CD4-positive, alpha-beta T cell treated with Interleukin-6 at 100 ng/mL for 8 hours (primary cell): ENCODE data around the gene GMDS.

Experiments used
- DNase-seq: peaks from one replicate; pipeline ENCODE4 v3.0.0-alpha.2; 2020; ENCODE audit warnings: mixed read lengths, low spot score

GMDS gene

DNA sequence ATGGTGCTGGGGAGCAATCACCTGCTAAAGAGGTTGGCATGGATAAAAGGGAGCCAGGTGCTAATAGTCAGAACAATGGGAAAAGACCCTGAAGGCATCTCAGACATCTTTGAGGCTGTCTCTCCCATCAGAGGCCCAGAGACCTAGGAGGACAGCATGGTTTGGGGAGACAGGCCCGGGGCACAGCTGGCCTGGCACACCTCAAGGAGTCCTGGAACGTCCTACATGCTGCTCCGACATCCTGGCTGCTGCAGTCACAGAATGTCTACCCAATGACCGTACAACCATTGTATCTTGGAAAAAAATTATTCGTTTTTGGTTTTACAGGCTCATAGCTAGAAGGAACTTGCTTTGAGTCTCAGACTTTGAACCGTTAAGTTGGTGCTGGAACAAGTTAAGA lies 4.4 kb downstream of the GMDS start:
- DNase-seq: no peak

DNA sequence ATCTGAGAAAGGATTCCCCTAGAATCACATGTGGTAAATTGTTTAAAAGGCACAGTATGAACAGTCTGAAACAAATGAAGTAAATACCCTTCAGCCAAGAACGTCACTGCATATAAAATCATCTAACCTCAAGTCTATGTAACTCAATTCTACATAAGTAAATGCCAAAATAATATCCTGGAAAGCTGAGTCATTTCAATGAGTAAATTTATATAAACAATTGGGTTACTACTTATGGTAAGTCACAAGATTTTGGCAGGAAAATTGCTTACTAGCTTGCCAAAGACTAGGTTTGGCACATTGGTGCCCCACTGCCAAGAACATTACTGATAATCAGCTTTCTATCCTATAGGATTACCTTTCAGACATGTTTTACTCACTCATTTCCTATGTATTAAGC lies 8.4 kb downstream of the GMDS start:
- no peak for DNase-seq

DNA sequence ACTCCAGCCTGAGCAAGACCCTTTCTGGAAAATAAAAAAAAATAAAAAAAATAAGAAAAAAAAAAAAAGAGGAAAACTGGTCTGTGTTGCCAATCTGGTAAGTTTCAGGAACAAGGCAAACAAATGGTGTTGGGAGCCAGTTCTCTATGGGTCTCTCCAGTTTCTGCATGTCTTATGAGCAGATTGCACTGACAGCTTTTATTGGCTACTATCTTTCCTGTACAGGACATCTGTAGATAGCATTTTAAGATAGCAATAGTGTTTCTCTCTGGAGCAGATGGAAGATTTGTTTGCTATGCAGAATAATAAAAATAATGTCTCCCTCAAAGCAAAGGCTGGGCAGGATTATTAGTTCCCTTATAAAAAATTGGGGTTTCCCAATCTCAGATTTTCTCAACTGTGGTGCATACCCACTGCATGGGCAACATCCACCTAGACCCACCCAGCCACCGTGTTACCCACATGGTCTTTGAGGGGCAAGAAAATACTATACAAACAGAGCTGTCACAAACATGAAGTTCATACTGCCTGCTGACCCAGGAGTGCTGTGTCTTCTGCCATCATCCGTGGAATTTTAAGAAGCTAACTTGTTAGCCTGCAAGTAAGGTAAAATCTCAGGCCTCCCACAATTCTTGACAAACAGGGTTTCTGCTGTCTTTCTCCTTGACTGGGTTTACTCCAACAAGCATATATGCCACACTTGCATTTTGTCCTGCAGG lies 9.5 kb downstream of the GMDS start:
- no peak for DNase-seq

DNA sequence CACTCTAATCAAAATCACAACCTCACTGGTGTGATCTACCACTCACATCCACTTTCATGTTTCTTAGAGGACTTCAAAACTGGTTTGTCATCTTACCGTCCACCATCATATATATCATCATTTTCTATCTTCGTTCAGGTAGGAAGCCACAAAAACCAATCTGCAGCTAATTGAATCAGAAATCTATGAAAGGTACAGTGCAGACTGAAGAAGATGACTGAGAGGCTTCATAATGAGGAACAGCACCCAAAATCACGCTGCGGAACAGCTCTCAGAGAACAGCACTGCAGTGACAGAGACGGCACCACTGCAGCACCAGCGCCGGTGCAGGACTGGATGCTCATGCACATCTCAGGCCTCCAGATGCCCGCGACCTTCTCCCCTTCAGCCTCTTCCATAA lies 13.0 kb downstream of the GMDS start:
- no peak for DNase-seq

DNA sequence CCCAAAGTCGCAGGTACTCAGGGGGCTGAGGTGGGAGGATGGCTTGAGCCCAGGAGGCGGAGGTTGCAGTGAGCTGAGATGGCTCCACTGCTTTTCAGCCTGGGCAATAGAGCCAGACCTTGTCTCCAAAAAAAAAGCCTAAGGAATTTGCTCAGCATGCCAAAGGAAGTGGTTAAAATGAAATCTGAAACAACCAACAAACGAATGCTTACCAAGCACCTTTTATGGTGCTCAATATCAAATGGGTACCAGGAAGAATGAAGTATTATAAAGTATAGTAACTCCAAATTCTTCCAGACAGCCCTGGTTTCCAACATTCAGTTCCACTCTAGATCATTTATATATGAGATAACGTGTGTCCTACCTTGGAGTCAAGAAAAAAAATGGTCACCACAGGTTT lies 14.0 kb downstream of the GMDS start:
- no peak for DNase-seq

DNA sequence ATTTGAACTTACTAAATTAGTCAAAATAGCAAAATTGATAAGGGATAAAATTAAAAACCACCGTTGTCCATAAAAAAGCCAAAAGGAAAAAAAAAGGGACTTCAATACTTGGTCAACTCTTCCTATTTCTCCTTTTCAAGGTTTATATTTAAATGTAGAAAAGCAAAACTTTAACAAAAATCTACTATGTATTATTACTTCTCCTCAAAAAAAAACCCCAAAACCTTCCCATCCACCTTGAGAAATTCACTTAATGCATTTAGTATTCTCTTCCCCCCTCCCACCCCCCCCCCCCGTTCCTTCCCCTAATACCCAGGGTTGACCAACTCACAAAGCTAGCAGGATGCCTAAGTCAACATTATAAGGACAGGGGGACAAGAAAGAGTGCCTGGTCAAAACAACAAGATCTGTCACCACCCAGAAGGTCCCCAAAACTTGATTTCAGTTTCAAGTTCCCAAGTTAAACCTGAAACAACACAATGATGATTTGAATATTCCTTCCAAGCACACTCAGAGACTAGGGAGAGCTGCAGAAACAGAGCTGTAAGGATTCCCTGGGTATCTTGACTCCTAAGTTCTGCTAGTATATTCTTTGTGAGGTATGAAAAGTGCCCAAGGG lies 14.6 kb downstream of the GMDS start:
- DNase-seq: no peak

DNA sequence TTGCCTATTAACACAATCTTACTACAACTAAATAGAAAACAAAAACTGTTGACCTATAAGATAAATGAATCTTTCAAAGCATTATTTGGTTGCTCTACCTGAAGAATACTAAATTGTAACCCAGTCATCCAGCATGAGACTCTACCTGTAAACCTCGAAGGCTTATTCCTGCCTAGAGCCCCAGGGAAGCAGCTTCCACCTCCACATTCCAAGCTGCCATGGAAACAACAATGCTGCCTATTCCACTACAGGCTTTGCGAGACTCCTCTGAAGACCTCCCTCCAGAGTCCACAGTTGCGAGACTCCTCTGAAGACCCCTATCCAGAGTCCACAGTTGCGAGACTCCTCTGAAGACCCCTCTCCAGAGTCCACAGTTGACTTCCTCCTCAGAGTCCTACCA lies 15.7 kb downstream of the GMDS start:
- DNase-seq: no peak

DNA sequence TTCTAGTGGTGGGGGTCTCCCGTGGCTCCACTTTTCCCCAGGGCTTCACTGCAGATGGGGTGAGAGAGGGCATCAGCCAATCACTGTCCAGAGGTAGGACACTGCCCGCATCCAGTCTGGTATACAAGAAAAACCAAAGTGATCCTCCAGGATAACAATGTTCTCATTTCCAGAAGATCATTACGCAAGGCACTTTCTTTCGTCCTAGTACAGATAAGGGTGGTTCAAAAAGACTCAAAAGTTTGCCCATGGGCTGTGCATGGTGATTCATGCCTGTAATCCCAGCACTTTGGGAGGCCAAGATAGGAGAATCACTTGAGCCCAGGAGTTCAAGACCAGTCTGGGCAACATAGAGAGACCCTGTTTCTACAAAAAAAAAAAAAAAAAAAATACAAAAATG lies 16.4 kb downstream of the GMDS start:
- no peak for DNase-seq

DNA sequence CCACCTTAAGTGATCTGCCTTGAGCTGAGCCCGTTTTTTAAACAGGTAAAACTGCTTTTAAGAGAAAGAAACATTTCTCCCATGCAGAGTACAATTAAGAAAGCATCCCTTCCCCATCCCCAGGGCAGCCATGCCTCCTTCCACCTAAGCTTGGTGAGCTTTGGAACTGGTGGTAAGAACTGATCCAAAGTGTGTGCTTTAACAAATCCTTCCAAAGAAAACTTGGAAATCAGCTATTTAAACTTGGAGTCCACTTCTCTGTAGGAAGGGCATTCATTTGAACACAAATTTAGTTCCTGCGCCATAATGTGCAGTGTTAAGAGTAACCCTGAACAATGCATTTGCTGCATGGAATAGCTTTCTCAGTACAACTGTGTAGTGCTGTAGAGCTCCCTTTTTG lies 17.0 kb downstream of the GMDS start:
- no peak for DNase-seq

DNA sequence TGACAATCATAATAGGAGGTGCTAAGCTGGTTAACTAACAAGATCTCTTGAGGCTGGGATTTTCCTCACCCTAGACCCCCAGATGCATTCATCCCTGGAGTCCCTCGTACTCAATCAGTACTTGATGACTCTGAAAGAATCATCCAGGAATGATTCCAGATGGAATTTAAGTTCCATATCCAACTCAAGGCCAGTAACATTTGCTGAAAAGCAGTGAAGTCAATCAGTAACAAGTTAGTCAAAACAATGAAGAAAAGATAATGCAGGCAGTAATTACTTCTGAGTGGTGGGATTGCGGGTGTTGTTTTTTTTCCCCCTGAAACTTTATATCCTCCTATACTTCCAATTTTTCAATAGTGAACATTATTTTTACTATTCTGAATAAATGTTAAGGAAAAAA lies 18.6 kb downstream of the GMDS start:
- DNase-seq: no peak

DNA sequence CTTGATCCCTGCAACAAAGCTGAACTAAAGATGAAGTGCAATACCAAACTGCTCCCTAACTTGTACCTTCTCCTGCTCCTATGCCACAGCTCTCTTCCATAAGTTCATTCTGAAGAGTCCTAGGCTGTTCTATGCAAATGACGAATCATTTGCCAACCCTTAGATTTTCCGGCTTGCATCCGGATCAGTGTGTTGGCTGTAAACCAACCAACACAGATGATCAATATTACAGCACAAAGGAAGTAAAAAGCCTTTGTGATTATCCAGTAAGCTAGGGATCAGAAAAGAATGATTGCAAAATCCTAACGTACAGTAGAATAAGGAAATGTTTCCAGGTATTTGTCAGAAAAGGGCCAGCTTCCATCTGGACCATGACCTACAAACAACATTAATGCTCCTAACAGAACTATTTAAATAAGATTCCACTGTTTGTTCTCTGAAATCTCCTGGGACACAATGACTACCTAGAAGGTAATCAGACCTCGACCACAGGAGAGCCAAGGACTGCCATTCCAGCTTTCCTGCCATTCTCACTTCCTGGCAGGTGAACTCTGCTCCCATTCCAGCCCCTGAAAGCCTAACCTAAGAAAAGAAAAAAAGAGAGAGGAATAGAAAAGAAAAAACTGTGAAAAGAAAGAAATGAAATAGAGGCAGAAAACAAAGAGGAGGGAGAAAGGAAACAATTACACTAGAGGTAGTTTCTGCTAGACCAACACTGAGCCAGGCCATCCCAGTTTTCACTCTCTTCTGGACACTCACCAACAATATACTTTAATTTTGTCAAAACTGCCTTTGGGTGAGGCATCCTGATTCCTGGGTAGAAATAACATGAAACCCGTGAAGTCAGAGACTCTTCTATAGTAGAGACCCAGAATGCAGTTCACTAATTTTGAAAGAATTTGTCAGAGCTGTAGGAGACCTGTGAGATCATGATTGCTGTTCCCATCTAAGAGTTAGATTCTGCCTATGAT lies 19.7 kb downstream of the GMDS start:
- DNase-seq: no peak

DNA sequence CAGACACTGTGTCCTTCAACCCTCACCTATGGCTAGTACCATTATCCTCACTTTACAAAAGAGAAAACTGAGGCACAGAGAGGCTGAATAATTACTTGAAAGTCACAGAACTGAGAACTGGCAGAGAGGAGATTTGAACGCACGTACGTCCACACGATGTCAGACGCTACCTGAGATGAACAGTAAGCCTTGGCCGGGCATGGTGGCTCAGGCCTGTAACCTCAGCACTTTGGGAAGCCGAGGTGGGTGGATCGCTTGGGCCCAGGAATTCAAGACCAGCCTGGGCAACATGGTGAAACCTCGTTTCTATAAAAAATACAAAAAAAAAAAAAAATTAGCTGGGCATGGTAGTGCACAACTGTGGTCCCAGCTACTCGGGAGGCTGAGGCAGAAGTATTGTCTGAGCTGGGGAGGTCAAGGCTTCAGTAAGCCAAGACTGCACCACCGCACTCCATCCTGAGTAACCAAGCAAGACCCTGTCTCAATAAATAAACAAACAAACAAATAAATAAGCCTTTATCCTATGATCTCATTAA lies 20.5 kb downstream of the GMDS start:
- no peak for DNase-seq

DNA sequence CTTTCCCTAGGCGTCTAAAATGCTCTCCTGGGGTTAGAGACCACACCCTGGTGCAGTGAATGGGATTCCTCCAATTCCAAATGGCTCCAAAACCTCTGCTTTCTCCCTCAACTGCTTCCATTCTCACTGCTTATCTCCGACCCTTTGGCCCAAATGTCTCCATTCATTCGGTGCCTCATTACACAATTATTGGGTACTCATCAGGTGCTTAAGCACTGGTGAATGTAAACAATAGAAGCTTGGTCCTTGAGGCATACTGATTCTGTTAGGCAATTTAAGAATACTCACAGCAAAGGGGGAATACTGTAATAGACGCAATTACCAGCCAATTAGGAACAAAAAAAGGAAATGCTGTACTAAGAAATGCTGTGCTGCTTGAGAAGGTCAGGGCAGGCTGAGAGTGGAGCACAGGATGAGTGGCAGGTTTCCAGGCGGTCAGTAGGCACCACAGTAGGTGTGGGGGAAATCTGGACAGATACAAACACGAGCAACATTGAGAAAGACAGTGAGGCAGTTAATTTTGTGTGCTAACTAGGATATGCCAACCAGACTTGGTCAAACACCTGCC lies 23.0 kb downstream of the GMDS start:
- DNase-seq: no peak

DNA sequence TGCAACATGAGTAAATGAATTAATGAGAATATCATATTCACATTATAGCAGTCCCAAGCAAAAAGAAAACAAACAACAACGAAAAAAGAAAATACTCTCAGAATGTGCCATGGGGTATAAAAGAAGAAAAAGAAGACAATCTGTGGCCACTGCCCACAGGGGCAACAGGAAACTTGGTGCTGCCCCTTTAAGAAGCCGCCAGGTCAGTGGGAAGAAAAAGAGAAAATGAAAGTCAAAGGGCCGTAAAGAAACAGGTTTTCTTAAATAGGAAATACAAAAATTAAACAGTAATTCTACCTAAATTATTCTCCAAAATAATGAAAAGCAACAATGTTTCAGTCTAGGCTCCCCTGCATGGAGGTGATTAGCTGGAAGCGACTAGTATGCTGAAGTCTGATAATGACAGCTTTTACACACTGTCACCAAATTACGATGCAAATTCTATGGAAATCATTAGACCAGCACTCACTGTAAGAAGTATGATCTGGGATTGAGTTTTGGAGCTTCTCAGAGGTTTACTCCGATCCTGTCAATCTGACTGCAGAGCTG lies 23.6 kb downstream of the GMDS start:
- no peak for DNase-seq

DNA sequence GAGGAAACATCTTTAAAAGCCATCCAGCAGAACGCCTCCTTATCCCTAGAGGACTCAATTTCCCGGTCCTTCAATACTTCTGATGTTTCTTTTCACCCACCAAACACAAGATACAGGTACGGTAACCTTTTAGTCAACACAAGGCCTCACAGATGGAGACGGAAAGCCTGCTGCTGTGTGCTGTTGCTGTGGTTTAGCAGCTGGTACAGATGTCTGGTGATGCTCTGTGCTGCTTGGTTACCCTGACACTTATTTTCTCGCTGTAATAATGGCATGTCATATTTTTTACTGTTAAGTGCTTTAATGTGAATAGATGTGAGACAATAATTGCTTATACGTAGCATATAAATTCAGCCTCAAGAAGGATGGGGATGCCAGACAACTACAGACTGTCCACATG lies 25.3 kb downstream of the GMDS start:
- DNase-seq: no peak

DNA sequence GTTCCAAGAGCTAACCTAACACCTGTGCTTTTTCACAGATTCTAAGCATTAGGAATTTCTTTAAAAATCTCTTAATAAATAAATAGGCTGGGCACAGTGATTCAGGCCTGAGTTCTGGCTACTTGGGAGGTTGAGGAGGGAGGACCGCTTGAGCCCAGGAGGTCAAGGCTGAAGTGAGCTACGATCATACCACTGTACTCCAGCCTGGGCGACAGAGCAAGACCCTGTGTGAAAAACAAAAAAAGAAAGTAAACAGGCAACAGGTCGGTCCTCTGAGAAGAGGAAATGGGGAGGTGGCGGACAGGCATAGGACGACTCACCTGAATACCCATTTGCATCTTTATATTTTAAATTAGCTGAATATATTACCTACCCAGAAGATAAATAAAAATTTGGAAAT lies 26.5 kb downstream of the GMDS start:
- no peak for DNase-seq

DNA sequence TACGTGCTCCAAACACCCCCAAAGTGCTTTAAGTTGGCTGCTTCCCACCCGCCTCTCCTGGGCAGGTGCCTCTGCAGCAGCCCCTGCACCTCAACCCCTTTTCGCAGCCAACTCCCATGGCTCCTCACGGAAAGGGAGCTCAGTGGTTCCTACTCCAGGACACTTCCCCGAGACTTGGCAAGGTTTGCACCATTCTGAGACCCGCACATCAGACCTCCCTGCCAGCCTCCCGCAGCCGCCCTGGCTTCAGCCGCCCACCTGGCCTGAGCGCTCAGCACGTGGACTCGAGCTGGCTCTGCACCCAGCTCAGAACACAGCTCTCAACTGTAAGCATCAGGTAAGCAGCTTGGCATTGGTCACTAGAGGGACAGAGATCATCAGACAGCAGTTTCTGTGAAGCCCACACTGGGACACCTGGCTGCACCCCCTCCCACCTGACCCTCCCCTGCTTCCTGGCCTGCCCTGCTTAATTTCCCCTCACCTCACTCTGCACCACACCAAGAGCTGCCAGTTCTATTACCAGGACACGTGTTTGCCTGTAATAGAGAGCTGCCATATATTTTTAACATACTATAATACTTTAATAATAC lies 28.5 kb downstream of the GMDS start:
- DNase-seq: no peak

DNA sequence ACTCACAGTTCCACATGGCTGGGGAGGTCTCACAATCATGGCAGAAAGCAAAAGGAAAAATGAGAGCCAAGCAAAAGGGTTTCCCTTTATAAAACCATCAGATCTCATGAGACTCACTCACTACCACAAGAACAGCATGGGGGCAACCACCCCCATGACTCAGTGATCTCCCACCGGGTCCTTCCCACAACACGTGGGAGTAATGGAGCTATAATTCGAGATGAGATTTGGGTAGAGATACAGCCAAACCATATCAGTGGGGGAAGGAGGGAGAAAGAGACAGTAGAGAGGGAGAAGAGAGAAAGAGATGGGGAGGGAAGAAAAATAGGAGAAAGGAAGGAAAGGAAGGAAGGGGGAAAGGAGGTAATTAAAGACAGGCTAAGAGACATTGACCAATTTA lies 30.1 kb downstream of the GMDS start:
- DNase-seq: no peak

DNA sequence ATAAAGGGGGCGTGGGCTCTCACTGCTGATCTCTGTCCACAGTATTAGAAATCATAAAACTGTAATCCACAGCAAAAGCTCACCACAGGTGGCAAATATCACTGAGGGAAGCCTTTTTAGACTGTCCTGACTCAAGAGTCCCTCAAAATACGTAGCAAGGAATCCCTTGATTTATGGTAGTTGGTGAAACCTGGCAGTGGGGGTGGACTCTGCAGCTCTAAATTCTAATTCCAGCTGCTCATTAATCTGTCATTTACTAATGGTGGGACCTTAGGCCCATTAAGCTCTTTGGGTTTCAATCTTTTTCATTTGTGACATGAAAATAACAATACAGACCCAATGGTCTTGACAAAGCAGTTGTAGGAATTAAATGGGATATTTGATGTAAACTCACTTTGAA lies 32.3 kb downstream of the GMDS start:
- no peak for DNase-seq

DNA sequence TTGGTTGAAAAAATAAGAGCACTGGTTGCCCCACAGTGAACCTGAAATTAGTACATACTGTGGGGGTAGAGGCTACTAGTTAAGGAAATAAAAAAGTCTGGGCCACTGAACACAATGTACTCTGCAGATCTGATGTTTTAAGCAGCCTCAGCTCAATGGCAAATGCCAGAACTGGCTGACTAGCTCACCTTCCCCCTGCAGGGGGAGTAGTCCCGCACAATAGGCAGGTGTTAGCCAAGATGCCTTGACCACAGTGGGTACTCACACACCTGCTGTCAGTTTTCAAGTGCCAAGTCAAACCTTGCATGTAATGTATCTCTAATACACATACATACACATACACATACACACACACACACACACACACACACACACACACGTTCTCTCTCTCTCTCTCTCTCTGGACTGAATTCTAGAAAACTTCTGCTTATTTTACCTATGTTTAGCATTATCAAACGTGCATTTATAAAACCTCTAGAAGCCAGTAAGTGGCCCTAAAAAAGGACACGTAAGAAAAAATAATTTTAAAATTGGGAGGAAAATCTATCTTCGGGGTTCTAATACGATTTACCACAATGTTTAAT lies 36.1 kb downstream of the GMDS start:
- peak; percentile 6 for DNase-seq

DNA sequence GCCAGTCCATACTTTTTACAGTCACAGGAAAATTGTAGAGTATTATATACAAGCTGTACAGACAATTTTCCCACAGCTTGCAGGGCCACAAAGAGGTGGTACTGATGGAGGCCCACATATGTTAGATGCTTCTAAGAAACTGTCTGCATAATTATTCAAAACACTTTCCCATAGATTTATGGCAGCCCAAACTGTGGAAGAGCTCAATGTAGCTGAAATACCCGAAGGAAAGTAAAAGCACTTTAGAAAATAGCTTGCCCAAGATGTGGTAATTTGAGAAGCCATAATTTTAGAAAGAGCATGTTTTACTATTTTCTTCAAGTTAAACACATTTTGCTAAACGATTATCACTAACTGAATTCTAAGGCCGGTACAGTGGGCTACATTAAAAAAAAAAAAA lies 36.9 kb downstream of the GMDS start:
- no peak for DNase-seq
